HepG2 (cell line): ENCODE results near the gene PHF8. TPM values are rescaled to one million over a fixed set of nuclear protein-coding genes. Genes with fewer than 3 reads are reported as not detected.

Source experiments
- ATAC-seq: fragments of 200-7000 bp; cut with Tn5 transposase; 3 replicates; pipeline ENCODE4 v1.9.1; 2020; ENCODE audit warnings: mild to moderate bottlenecking, moderate library complexity
- BruUV-seq: library from RNA; stranded (reverse); fragments of 400-500 nt; replicated peaks from 2 replicates; lab custom pipeline; 2021; lab: Mats Ljungman, UMichigan
- CTCF ChIA-PET: fragments of 300-600 bp; formaldehyde crosslinking; extraction: SDS; loops from one replicate; lab custom pipeline; 2021; ENCODE audit warnings: low total read pairs, inconsistent platforms, low intra/inter-chr PET ratio; lab: Yijun Ruan, JAX
- POLR2A ChIA-PET: fragments of 350-600 bp; sonication (Branson Sonifier 250); formaldehyde crosslinking; loops from one replicate; lab custom pipeline; 2020; ENCODE audit warnings: antibody characterized with exemption, inconsistent platforms; lab: Yijun Ruan, JAX
- DNase-seq: peaks from one replicate; pipeline ENCODE4 v3.0.0-alpha.2; 2015; ENCODE audit warnings: low spot score
- FAIRE-seq: peaks from 3 replicates; lab custom pipeline; 2011; peaks lifted over from hg19 to GRCh38; lab: Jason Lieb, UNC
- H2AFZ ChIP-seq: one replicate; pipeline ENCODE4 v1.6.1; 2011; ENCODE audit warnings: low read length, inconsistent platforms
- H3K27ac ChIP-seq: fragments of 300-600 bp; 3 replicates; pipeline ENCODE4 v1.8.0; 2011; ENCODE audit warnings: mixed run types, mild to moderate bottlenecking, mixed read lengths, low read length, inconsistent platforms; ENCODE audit not compliant: insufficient read depth; ENCODE audit errors: extremely low read length
- H3K27me3 ChIP-seq, 2 experiments: fragments of 200-600 bp in 1 of 2; 2 replicates in 1 of 2; 3 replicates in 1 of 2; pipeline versions ENCODE4 v1.6.0 to v1.8.0; 2011; ENCODE audit warnings: low read length in 2 of 2, mild to moderate bottlenecking in 2 of 2, moderate library complexity in 2 of 2, inconsistent platforms in 1 of 2; ENCODE audit not compliant: insufficient read depth in 2 of 2, control insufficient read depth in 1 of 2
- H3K36me3 ChIP-seq, 2 experiments: fragments of 200-600 bp in 1 of 2; replicated peaks in 1 of 2; 2 replicates in 1 of 2; 3 replicates in 1 of 2; pipeline versions ENCODE4 v1.5.1 to v1.8.0; 2011; ENCODE audit warnings: low read length in 2 of 2, inconsistent platforms in 1 of 2; ENCODE audit not compliant: insufficient read depth in 2 of 2, control insufficient read depth in 1 of 2
- H3K4me1 ChIP-seq: 2 replicates; pipeline ENCODE4 v1.5.1; 2012; ENCODE audit warnings: low read length, inconsistent platforms; ENCODE audit not compliant: insufficient read depth
- H3K4me2 ChIP-seq: 2 replicates; pipeline ENCODE4 v1.6.0; 2011; ENCODE audit warnings: low read depth, low read length, inconsistent platforms
- H3K4me3 ChIP-seq, 3 experiments: fragments of 200-600 bp in 1 of 3; sonication (generic), shearing (Covaris generic) in 1 of 3; replicated peaks in 1 of 3; 2 replicates each; pipeline ENCODE4 v1.5.1; 2011 to 2016; ENCODE audit warnings: low read length in 3 of 3, inconsistent platforms in 2 of 3, low read depth in 2 of 3, mild to moderate bottlenecking in 2 of 3, control low read depth in 1 of 3, mixed read lengths in 1 of 3; ENCODE audit not compliant: insufficient read depth in 1 of 3
- H3K79me2 ChIP-seq: one replicate; pipeline ENCODE4 v1.6.1; 2011; ENCODE audit warnings: low read length, inconsistent platforms; ENCODE audit not compliant: insufficient read depth
- H3K9ac ChIP-seq: 2 replicates; pipeline ENCODE4 v1.6.0; 2011; ENCODE audit warnings: mild to moderate bottlenecking, low read depth, low read length, inconsistent platforms; ENCODE audit not compliant: insufficient read depth
- H3K9me3 ChIP-seq: 2 replicates; pipeline ENCODE4 v1.5.1; 2012; ENCODE audit warnings: mild to moderate bottlenecking, low read length
- H4K20me1 ChIP-seq: 2 replicates; pipeline ENCODE4 v1.6.0; 2011; ENCODE audit warnings: inconsistent platforms, mild to moderate bottlenecking, low read length, moderate library complexity; ENCODE audit not compliant: insufficient read depth
- CEBPB ChIP-seq: IDR thresholded peaks from 2 replicates; pipeline ENCODE4 v1.6.1; 2011; ENCODE audit warnings: low read depth, low read length, improper control_type of control experiment, borderline replicate concordance
- CEBPG ChIP-seq: IDR thresholded peaks from 2 replicates; pipeline ENCODE4 v1.6.1; 2016
- CERS6 ChIP-seq: sonication (generic); formaldehyde crosslinking; IDR thresholded peaks from 2 replicates; pipeline ENCODE4 v1.5.0; 2020; ENCODE audit warnings: missing genetic modification reagents
- DZIP1 ChIP-seq: sonication (generic); formaldehyde crosslinking; IDR thresholded peaks from 2 replicates; pipeline ENCODE4 v1.5.0; 2020; ENCODE audit warnings: mild to moderate bottlenecking, missing genetic modification reagents
- FOXK1 ChIP-seq: sonication (generic); formaldehyde crosslinking; IDR thresholded peaks from 2 replicates; pipeline ENCODE4 v1.4.0; 2020; ENCODE audit warnings: low read depth, missing genetic modification reagents, borderline replicate concordance
- MEIS2 ChIP-seq: sonication (generic); formaldehyde crosslinking; IDR thresholded peaks from 2 replicates; pipeline ENCODE4 v1.9.0; 2021; ENCODE audit warnings: mild to moderate bottlenecking, missing genetic modification reagents
- SOX13 ChIP-seq, 3 experiments: fragments of 450-650 bp in 1 of 3; sonication (generic) in 1 of 3; formaldehyde crosslinking in 1 of 3; IDR thresholded peaks in 2 of 3; conservative IDR thresholded peaks in 1 of 3; 2 replicates each; pipeline versions ENCODE4 v1.5.0 to v1.6.1; 2016 to 2020; ENCODE audit warnings: antibody characterized with exemption in 1 of 3, mild to moderate bottlenecking in 1 of 3, missing compliant biosample characterization in 1 of 3, missing genetic modification reagents in 1 of 3, moderate library complexity in 1 of 3
- TEAD3 ChIP-seq: optimal IDR thresholded peaks from 2 replicates; pipeline ENCODE3; 2016; ENCODE audit warnings: borderline replicate concordance
- ZNF224 ChIP-seq: sonication (generic); formaldehyde crosslinking; IDR thresholded peaks from 2 replicates; pipeline ENCODE4 v1.5.0; 2020; ENCODE audit warnings: mild to moderate bottlenecking, missing genetic modification reagents
- ZNF564 ChIP-seq: sonication (generic); formaldehyde crosslinking; IDR thresholded peaks from 2 replicates; pipeline ENCODE4 v1.8.1; 2023; ENCODE audit warnings: mild to moderate bottlenecking, missing genetic modification reagents
- WGBS: methylation state at CpG from one replicate; pipeline ENCODE4 v1.1.6; 2017; ENCODE audit warnings: low lambda C conversion rate; 5-methylcytosine and 5-hydroxymethylcytosine counted together
- in situ Hi-C: cut with HindIII; loops from 2 replicates; pipeline ENCODE4 v1.10.0; 2017; ENCODE audit warnings: low pct_unique_long_range_greater_than_20kb; ENCODE audit not compliant: extremely low pct_ligation_motif_present
- intact Hi-C: fragments of 100-400 bp; cut with micrococcal nuclease; formaldehyde crosslinking; loops from one replicate; pipeline ENCODE4 v1.10.0; 2022; ENCODE audit not compliant: unreplicated experiment
- polyA plus RNA-seq, 8 experiments: library from polyadenylated mRNA; depleted of rRNA in 3 of 8; stranded (reverse) in 7 of 8; unstranded in 1 of 8; fragments of >200 nt; fragmentation: Illumina TruSeq in 4 of 8; extraction: Trizol in 4 of 8; gene quantifications; 2 replicates each; pipeline versions ENCODE4 v1.2.1 to v1.2.3, GENCODE V29; 2011 to 2016; ENCODE audit warnings: low read depth in 4 of 8, missing spikeins in 1 of 8, mixed read lengths in 1 of 8; ENCODE audit not compliant: insufficient read depth in 1 of 8
- total RNA-seq, 5 experiments: library from RNA; depleted of rRNA; stranded (reverse); fragments of >200 nt; fragmentation: Illumina TruSeq; extraction: Trizol; gene quantifications; 2 replicates each; pipeline ENCODE4 v1.2.3, GENCODE V29; 2016; ENCODE audit warnings: low read depth in 1 of 5
- TF ChIP-seq, protein P1 (sequence below): IDR thresholded peaks from 2 replicates; pipeline ENCODE4 v1.6.1; 2016; ENCODE audit warnings: missing biosample characterization, missing genetic modification reagents, low read depth

Gene PHF8
- total and polyA plus RNA-seq, 2 of the 13 experiments (the other 11 are each of a cell fraction or from before 2014, with no cell fraction given) = 15.5 to 19.1 TPM

GRCh38 chrX:54090880-54091279 lies 46.6 kb upstream of the PHF8 start:
- H3K79me2 ChIP-seq = no peaks in the 10 kb centered on the region
- 0 out of 2 replicates have a peak, but pooled peaks cover 10% of the 10 kb centered on the region for H3K4me1 ChIP-seq
- CTCF ChIA-PET = no interaction called here
- intact Hi-C loops = loop anchor here (10.0 kb wide), 1 partner anchor 46 kb away; the partner anchor contains the start of gene PHF8
- H2AFZ ChIP-seq = no peak overlapping the region
- H3K4me3 ChIP-seq = no peak overlapping the region
- no peaks in the 10 kb centered on the region for H3K27me3 ChIP-seq
- no TSS peak for BruUV-seq
- H3K36me3 ChIP-seq = no peaks in the 10 kb centered on the region
- H4K20me1 ChIP-seq = no peaks in the 10 kb centered on the region
- no peak overlapping the region for H3K27ac ChIP-seq
- H3K9me3 ChIP-seq = no peaks in the 10 kb centered on the region
- ATAC-seq = no peak
- WGBS = 98% methylated on average over 2 of the region's 2 CpGs
- POLR2A ChIA-PET = no interaction called here
- in situ Hi-C loops = no loop called here
- DNase-seq = no peak
- FAIRE-seq = no peak
- H3K4me2 ChIP-seq = no peak overlapping the region
- TF ChIP-seq SOX13 (IDR thresholded peaks at IDR 0.05) = no peak
- no peak for TF ChIP-seq SOX13 (CRISPR knock-in tag; conservative IDR thresholded peaks at IDR 0.05 in 1 of 2, IDR thresholded peaks at IDR 0.05 in 1 of 2)
- TF ChIP-seq CEBPG = peak; percentile 49; the same call in 1 of the 2 replicates
- peak; percentile 60; the same call in 1 of the 2 replicates for TF ChIP-seq CEBPB
- TF ChIP-seq, protein P1, sequence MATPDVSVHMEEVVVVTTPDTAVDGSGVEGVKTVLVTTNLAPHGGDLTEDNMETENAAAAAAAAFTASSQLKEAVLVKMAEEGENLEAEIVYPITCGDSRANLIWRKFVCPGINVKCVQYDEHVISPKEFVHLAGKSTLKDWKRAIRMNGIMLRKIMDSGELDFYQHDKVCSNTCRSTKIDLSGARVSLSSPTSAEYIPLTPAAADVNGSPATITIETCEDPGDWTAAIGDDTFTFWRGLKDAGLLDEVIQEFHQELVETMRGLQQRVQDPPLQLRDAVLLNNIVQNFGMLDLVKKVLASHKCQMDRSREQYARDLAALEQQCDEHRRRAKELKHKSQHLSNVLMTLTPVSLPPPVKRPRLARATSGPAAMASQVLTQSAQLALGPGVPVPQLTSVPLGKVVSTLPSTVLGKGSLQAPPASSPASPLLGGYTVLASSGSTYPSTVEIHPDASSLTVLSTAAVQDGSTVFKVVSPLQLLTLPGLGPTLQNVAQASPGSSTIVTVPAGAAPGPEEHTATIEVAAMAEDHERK = no peak
- TF ChIP-seq ZNF564 (CRISPR knock-in tag) = no peak
- no peak for TF ChIP-seq FOXK1
- no peak for TF ChIP-seq CERS6 (CRISPR knock-in tag)
- TF ChIP-seq ZNF224 (CRISPR knock-in tag) = no peak
- no peak for TF ChIP-seq DZIP1 (CRISPR knock-in tag)
- TF ChIP-seq TEAD3 = no peak
- TF ChIP-seq MEIS2 (CRISPR knock-in tag) = no peak
- no peak overlapping the region for H3K9ac ChIP-seq
